Measurements from ENCODE around the gene TAS2R43.

Gene TAS2R43

GRCh38 chr12:11092128-11092527, at the start of gene TAS2R43:
Gene TAS2R43 (minus strand): TSS chr12:11092313. CDS start chr12:11092229, 84 bp downstream.
- Histone ChIP-seq H3K4me3 (replicated peaks; ENCODE audit: low read depth, low read length) (no peak within 1 kb of the TSS), H3K27me3 (replicated peaks; ENCODE audit: control insufficient read depth, insufficient read depth, low read length) (no peaks in the 10 kb centered on the region), H3K36me3 (ENCODE audit: control insufficient read depth, insufficient read depth, low read length) (no peaks in the 10 kb centered on the region)
- TF ChIP-seq, protein P1, sequence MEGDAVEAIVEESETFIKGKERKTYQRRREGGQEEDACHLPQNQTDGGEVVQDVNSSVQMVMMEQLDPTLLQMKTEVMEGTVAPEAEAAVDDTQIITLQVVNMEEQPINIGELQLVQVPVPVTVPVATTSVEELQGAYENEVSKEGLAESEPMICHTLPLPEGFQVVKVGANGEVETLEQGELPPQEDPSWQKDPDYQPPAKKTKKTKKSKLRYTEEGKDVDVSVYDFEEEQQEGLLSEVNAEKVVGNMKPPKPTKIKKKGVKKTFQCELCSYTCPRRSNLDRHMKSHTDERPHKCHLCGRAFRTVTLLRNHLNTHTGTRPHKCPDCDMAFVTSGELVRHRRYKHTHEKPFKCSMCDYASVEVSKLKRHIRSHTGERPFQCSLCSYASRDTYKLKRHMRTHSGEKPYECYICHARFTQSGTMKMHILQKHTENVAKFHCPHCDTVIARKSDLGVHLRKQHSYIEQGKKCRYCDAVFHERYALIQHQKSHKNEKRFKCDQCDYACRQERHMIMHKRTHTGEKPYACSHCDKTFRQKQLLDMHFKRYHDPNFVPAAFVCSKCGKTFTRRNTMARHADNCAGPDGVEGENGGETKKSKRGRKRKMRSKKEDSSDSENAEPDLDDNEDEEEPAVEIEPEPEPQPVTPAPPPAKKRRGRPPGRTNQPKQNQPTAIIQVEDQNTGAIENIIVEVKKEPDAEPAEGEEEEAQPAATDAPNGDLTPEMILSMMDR (IDR thresholded peaks at IDR 0.05; ENCODE audit: insufficient read depth, low read length, poor library complexity, severe bottlenecking): no peak
- DNase-seq (ENCODE audit: extremely low read depth, insufficient read length): no peak

GRCh38 chr12:11136075-11136474, 44.0 kb upstream of the TAS2R43 start:
- H3K4me3 ChIP-seq (replicated peaks; ENCODE audit: low read depth, low read length): no peak overlapping the region
- DNase-seq (ENCODE audit: extremely low read depth, insufficient read length): no peak
- H3K27me3 ChIP-seq (replicated peaks; ENCODE audit: control insufficient read depth, insufficient read depth, low read length): no peaks in the 10 kb centered on the region
- H3K36me3 ChIP-seq (ENCODE audit: control insufficient read depth, insufficient read depth, low read length): no peaks in the 10 kb centered on the region
- TF ChIP-seq, protein P1 (IDR thresholded peaks at IDR 0.05; ENCODE audit: insufficient read depth, low read length, poor library complexity, severe bottlenecking): no peak

- TF ChIP-seq, protein P1 (IDR thresholded peaks at IDR 0.05; ENCODE audit: insufficient read depth, low read length, poor library complexity, severe bottlenecking): no peak
- H3K4me3 ChIP-seq (replicated peaks; ENCODE audit: low read depth, low read length): no peak within 1 kb of the TSS
- no peak for DNase-seq (ENCODE audit: extremely low read depth, insufficient read length)
- no peaks in the 10 kb centered on the region for H3K27me3 ChIP-seq (replicated peaks; ENCODE audit: control insufficient read depth, insufficient read depth, low read length)
- H3K36me3 ChIP-seq (ENCODE audit: control insufficient read depth, insufficient read depth, low read length): peaks cover 1% of the 10 kb centered on the region
Measured at GRCh38 chr12:11134305-11134704, 42.2 kb upstream of the TAS2R43 start, which contains the start of gene TAS2R30. Gene TAS2R30 (minus strand): TSS chr12:11134644. CDS start chr12:11134244, 400 bp downstream.

- H3K4me3 ChIP-seq (replicated peaks; ENCODE audit: low read depth, low read length): no peak overlapping the region
- no peaks in the 10 kb centered on the region for H3K27me3 ChIP-seq (replicated peaks; ENCODE audit: control insufficient read depth, insufficient read depth, low read length)
- TF ChIP-seq, protein P1 (IDR thresholded peaks at IDR 0.05; ENCODE audit: insufficient read depth, low read length, poor library complexity, severe bottlenecking): no peak
- peaks cover 1% of the 10 kb centered on the region for H3K36me3 ChIP-seq (ENCODE audit: control insufficient read depth, insufficient read depth, low read length)
- DNase-seq (ENCODE audit: extremely low read depth, insufficient read length): no peak
Measured at GRCh38 chr12:11133816-11134215, 41.7 kb upstream of the TAS2R43 start.

DNA sequence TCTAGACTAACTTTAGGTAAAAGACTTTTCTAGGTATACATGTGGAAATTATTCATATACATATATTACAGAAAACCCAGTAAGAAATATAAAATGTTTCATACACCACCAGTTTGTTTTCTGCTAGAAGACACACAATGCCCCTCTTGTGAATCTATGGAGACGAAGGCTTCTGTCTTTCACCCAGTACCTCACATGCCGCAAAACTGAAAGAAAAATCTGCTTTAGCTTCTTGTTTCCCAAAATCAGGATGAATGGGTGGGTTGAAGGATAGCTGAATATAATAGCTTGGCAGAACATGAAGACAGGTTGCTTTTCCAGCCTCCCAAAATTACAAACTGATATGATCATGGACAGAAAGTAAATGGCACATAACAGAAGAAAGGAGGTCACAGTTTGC, 41.0 kb upstream of the TAS2R43 start:
- TF ChIP-seq, protein P1 (IDR thresholded peaks at IDR 0.05; ENCODE audit: insufficient read depth, low read length, poor library complexity, severe bottlenecking): no peak
- H3K4me3 ChIP-seq (replicated peaks; ENCODE audit: low read depth, low read length): no peak overlapping the region
- H3K27me3 ChIP-seq (replicated peaks; ENCODE audit: control insufficient read depth, insufficient read depth, low read length): no peaks in the 10 kb centered on the region
- H3K36me3 ChIP-seq (ENCODE audit: control insufficient read depth, insufficient read depth, low read length): peaks cover 1% of the 10 kb centered on the region
- DNase-seq (ENCODE audit: extremely low read depth, insufficient read length): no peak

GRCh38 chr12:11130999-11131398, 38.9 kb upstream of the TAS2R43 start:
- Histone ChIP-seq H3K27me3 (replicated peaks; ENCODE audit: control insufficient read depth, insufficient read depth, low read length) (no peaks in the 10 kb centered on the region), H3K4me3 (replicated peaks; ENCODE audit: low read depth, low read length) (no peak overlapping the region), H3K36me3 (ENCODE audit: control insufficient read depth, insufficient read depth, low read length) (peaks cover 1% of the 10 kb centered on the region)
- TF ChIP-seq, protein P1 (IDR thresholded peaks at IDR 0.05; ENCODE audit: insufficient read depth, low read length, poor library complexity, severe bottlenecking): no peak
- DNase-seq (ENCODE audit: extremely low read depth, insufficient read length): no peak

Data from GM06990 (cell line).